HepG2 (cell line): ENCODE data around the gene CDYL. TPM values are rescaled to one million over a fixed set of nuclear protein-coding genes. Genes with fewer than 3 reads are reported as not detected.

Source experiments
- FOXK2 ChIP-seq: fragments of 450-650 bp; IDR thresholded peaks from 2 replicates; pipeline ENCODE4 v1.6.1; 2016
- HNRNPLL ChIP-seq: fragments of 200-400 bp; formaldehyde crosslinking; IDR thresholded peaks from 2 replicates; pipeline ENCODE4 v1.6.1; 2017; ENCODE audit warnings: mild to moderate bottlenecking, low read depth, low read length; ENCODE audit not compliant: poor library complexity, severe bottlenecking
- HOXA9 ChIP-seq: sonication (generic); formaldehyde crosslinking; IDR thresholded peaks from 2 replicates; pipeline ENCODE4 v1.8.1; 2022; ENCODE audit warnings: missing genetic modification reagents, mild to moderate bottlenecking, moderate library complexity, borderline replicate concordance
- PATZ1 ChIP-seq: sonication (generic); formaldehyde crosslinking; IDR thresholded peaks from 2 replicates; pipeline ENCODE4 v1.4.0; 2020; ENCODE audit warnings: missing genetic modification reagents
- SATB2 ChIP-seq: sonication (generic); formaldehyde crosslinking; IDR thresholded peaks from 2 replicates; pipeline ENCODE4 v1.5.0; 2020; ENCODE audit warnings: missing genetic modification reagents
- SMAD1 ChIP-seq: sonication (generic); formaldehyde crosslinking; IDR thresholded peaks from 2 replicates; pipeline ENCODE4 v1.4.0; 2020; ENCODE audit warnings: missing genetic modification reagents, low read depth, mild to moderate bottlenecking, borderline replicate concordance
- SRSF9 ChIP-seq: fragments of 200-400 bp; formaldehyde crosslinking; IDR thresholded peaks from 2 replicates; pipeline ENCODE4 v1.6.1; 2018; ENCODE audit warnings: borderline replicate concordance, mild to moderate bottlenecking, low read depth, low read length; ENCODE audit not compliant: insufficient read depth, poor library complexity, severe bottlenecking
- SSRP1 ChIP-seq: IDR thresholded peaks from 2 replicates; pipeline ENCODE4 v1.6.1; 2016; ENCODE audit warnings: control low read depth
- YEATS2 ChIP-seq: sonication (generic); formaldehyde crosslinking; IDR thresholded peaks from 2 replicates; pipeline ENCODE4 v1.4.0; 2020; ENCODE audit warnings: missing genetic modification reagents, borderline replicate concordance
- YY1 ChIP-seq: IDR thresholded peaks from 2 replicates; pipeline ENCODE4 v1.6.1; 2011; ENCODE audit warnings: low read length, low read depth, moderate library complexity, mild to moderate bottlenecking; ENCODE audit not compliant: insufficient read depth, insufficient replicate concordance
- ZBTB7A ChIP-seq: sonication (generic); formaldehyde crosslinking; IDR thresholded peaks from 2 replicates; pipeline ENCODE4 v1.8.0; 2022; ENCODE audit warnings: mild to moderate bottlenecking, missing genetic modification reagents
- ZFP82 ChIP-seq: sonication (generic); formaldehyde crosslinking; IDR thresholded peaks from 2 replicates; pipeline ENCODE4 v1.5.1; 2020; ENCODE audit warnings: mild to moderate bottlenecking, missing genetic modification reagents, borderline replicate concordance
- ZNF17 ChIP-seq: sonication (generic); formaldehyde crosslinking; IDR thresholded peaks from 2 replicates; pipeline ENCODE4 v1.5.0; 2020; ENCODE audit warnings: mild to moderate bottlenecking, missing genetic modification reagents
- ZNF24 ChIP-seq: fragments of 450-650 bp; IDR thresholded peaks from 2 replicates; pipeline ENCODE4 v1.6.1; 2017; ENCODE audit warnings: antibody characterized with exemption, mild to moderate bottlenecking
- ZNF878 ChIP-seq: sonication (generic); formaldehyde crosslinking; IDR thresholded peaks from 2 replicates; pipeline ENCODE4 v1.8.1; 2023; ENCODE audit warnings: mild to moderate bottlenecking, missing genetic modification reagents, moderate library complexity
- polyA plus RNA-seq, 8 experiments: library from polyadenylated mRNA; depleted of rRNA in 3 of 8; stranded (reverse) in 7 of 8; unstranded in 1 of 8; fragments of >200 nt; fragmentation: Illumina TruSeq in 4 of 8; extraction: Trizol in 4 of 8; gene quantifications; 2 replicates each; pipeline versions ENCODE4 v1.2.1 to v1.2.3, GENCODE V29; 2011 to 2016; ENCODE audit warnings: low read depth in 4 of 8, missing spikeins in 1 of 8, mixed read lengths in 1 of 8; ENCODE audit not compliant: insufficient read depth in 1 of 8
- total RNA-seq, 5 experiments: library from RNA; depleted of rRNA; stranded (reverse); fragments of >200 nt; fragmentation: Illumina TruSeq; extraction: Trizol; gene quantifications; 2 replicates each; pipeline ENCODE4 v1.2.3, GENCODE V29; 2016; ENCODE audit warnings: low read depth in 1 of 5
- TF ChIP-seq, protein P1 (sequence below), 2 experiments: sonication (generic) in 1 of 2; formaldehyde crosslinking in 1 of 2; IDR thresholded peaks; 2 replicates each; pipeline versions ENCODE4 v1.6.1 to v1.9.0; 2014 to 2022; ENCODE audit warnings: antibody characterized with exemption in 1 of 2, borderline replicate concordance in 1 of 2, inconsistent platforms in 1 of 2, low read depth in 1 of 2, missing genetic modification reagents in 1 of 2
- TF ChIP-seq, protein P2 (sequence below): sonication (generic); formaldehyde crosslinking; IDR thresholded peaks from 2 replicates; pipeline ENCODE4 v1.4.0; 2020; ENCODE audit warnings: missing genetic modification reagents
- TF ChIP-seq, protein P3 (sequence below): sonication (generic); formaldehyde crosslinking; IDR thresholded peaks from 2 replicates; pipeline ENCODE4 v1.8.0; 2022; ENCODE audit warnings: low read depth, missing genetic modification reagents

Gene CDYL
- total and polyA plus RNA-seq, 2 of the 13 experiments (the other 11 are each of a cell fraction or from before 2014, with no cell fraction given), result 22.8 to 105 TPM

DNA sequence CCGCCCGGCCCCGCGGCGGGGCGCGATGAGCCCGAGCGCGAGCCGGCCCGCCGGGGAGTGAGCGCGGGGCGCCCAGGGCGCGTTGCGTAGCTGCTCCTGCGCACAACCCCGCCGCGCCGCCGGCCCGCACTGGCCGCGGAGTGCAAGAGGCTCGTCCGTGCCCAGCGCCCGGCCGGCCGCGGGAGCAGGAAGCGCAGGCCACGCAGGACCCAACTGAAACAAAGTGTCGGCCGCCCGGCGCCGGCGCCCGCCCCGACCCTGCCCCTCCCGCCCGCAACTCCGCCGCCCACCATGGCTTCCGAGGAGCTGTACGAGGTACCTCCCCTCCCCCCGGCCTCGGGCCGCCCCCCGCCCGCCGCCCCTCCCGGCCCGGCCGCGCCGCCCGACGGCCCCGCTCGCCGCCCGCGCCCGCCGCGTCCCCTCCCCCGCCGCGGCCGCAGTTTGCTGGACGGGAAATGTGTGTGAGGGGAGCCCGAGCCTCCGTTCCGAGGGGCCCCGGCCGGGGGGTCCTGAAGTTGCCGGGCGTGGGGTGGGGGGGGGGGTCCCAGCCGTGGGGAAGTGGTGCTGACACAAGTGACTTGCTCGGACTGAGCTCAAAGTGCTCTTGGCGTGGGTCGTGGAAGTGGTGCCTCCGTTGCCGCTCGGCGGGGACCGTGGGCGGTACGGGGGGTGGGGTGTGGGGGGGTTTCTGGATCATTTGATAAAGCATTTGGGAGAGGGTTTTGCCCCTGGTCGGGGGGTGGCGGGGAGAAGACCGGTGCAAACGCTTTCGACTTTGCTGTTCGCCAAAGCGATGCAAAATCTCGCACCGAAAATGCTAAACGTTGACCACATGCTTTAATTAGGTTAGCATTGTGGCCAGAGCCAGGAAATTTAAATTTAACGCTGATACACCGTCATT, 539 bp downstream of the CDYL start (continued):
- TF ChIP-seq, protein P1, sequence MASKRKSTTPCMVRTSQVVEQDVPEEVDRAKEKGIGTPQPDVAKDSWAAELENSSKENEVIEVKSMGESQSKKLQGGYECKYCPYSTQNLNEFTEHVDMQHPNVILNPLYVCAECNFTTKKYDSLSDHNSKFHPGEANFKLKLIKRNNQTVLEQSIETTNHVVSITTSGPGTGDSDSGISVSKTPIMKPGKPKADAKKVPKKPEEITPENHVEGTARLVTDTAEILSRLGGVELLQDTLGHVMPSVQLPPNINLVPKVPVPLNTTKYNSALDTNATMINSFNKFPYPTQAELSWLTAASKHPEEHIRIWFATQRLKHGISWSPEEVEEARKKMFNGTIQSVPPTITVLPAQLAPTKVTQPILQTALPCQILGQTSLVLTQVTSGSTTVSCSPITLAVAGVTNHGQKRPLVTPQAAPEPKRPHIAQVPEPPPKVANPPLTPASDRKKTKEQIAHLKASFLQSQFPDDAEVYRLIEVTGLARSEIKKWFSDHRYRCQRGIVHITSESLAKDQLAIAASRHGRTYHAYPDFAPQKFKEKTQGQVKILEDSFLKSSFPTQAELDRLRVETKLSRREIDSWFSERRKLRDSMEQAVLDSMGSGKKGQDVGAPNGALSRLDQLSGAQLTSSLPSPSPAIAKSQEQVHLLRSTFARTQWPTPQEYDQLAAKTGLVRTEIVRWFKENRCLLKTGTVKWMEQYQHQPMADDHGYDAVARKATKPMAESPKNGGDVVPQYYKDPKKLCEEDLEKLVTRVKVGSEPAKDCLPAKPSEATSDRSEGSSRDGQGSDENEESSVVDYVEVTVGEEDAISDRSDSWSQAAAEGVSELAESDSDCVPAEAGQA (IDR thresholded peaks at IDR 0.05; ENCODE audit: low read depth), result no peak
- TF ChIP-seq, protein P1 (CRISPR knock-in tag; IDR thresholded peaks at IDR 0.05; ENCODE audit: borderline replicate concordance), result no peak
- TF ChIP-seq SATB2 (CRISPR knock-in tag) (no peak), ZBTB7A (no peak), ZNF24 (no peak), PATZ1 (CRISPR knock-in tag) (peak; percentile 16; the same call in 1 of the 2 replicates), ZFP82 (CRISPR knock-in tag) (no peak), SMAD1 (CRISPR knock-in tag) (no peak), ZNF878 (CRISPR knock-in tag) (no peak), YEATS2 (no peak), SSRP1 (CRISPR knock-in tag) (no peak), YY1 (peak; percentile 10), ZNF17 (no peak), HOXA9 (CRISPR knock-in tag) (no peak), SRSF9 (no peak), HNRNPLL (peak; percentile 79), FOXK2 (no peak)
- TF ChIP-seq, protein P2, sequence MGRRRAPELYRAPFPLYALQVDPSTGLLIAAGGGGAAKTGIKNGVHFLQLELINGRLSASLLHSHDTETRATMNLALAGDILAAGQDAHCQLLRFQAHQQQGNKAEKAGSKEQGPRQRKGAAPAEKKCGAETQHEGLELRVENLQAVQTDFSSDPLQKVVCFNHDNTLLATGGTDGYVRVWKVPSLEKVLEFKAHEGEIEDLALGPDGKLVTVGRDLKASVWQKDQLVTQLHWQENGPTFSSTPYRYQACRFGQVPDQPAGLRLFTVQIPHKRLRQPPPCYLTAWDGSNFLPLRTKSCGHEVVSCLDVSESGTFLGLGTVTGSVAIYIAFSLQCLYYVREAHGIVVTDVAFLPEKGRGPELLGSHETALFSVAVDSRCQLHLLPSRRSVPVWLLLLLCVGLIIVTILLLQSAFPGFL (CRISPR knock-in tag), result no peak
- TF ChIP-seq, protein P3, sequence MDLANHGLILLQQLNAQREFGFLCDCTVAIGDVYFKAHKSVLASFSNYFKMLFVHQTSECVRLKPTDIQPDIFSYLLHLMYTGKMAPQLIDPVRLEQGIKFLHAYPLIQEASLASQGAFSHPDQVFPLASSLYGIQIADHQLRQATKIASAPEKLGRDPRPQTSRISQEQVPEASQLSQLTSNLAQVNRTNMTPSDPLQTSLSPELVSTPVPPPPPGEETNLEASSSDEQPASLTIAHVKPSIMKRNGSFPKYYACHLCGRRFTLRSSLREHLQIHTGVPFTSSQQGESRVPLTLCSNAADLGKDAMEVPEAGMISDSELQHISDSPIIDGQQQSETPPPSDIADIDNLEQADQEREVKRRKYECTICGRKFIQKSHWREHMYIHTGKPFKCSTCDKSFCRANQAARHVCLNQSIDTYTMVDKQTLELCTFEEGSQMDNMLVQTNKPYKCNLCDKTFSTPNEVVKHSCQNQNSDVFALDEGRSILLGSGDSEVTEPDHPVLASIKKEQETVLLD (CRISPR knock-in tag), result no peak
